Epidermal melanocyte (primary cell): ENCODE data around the gene TRAF1.
A peak's percentile ranks its signal among the peaks of the same experiment; 100 is the strongest.

Source experiments
- DNase-seq: peaks from one replicate; pipeline ENCODE4 v3.0.0; 2011; ENCODE audit warnings: low spot score; ENCODE audit not compliant: insufficient read length

Gene TRAF1

GRCh38 chr9:120924698-120925534 lies 1.7 kb downstream of the TRAF1 start:
- DNase-seq, result no peak

GRCh38 chr9:120923620-120924328 lies 2.8 kb downstream of the TRAF1 start:
- no peak for DNase-seq

GRCh38 chr9:120922404-120923195 lies 4.0 kb downstream of the TRAF1 start:
- DNase-seq, result no peak

- DNase-seq, result no peak
Measured at GRCh38 chr9:120921661-120922181, 4.9 kb downstream of the TRAF1 start.

GRCh38 chr9:120920806-120921178 lies 5.8 kb downstream of the TRAF1 start:
- no peak for DNase-seq

GRCh38 chr9:120919843-120920805 lies 6.5 kb downstream of the TRAF1 start:
- DNase-seq, result no peak

GRCh38 chr9:120918931-120919842 lies 7.4 kb downstream of the TRAF1 start:
- no peak for DNase-seq

- no peak for DNase-seq
Measured at GRCh38 chr9:120917929-120918762, 8.4 kb downstream of the TRAF1 start.

- DNase-seq, result no peak
Measured at GRCh38 chr9:120916991-120917880, 9.4 kb downstream of the TRAF1 start.

- DNase-seq, result peak; percentile 38
Measured at GRCh38 chr9:120916588-120916987, 10.0 kb downstream of the TRAF1 start.

- DNase-seq, result no peak
Measured at GRCh38 chr9:120915854-120916470, 10.6 kb downstream of the TRAF1 start.

GRCh38 chr9:120914953-120915352 lies 11.6 kb downstream of the TRAF1 start:
- DNase-seq, result no peak

- DNase-seq, result no peak
Measured at GRCh38 chr9:120914396-120914795, 12.2 kb downstream of the TRAF1 start.

GRCh38 chr9:120913647-120914264 lies 12.8 kb downstream of the TRAF1 start:
- DNase-seq, result no peak

GRCh38 chr9:120912958-120913646 lies 13.5 kb downstream of the TRAF1 start:
- no peak for DNase-seq

GRCh38 chr9:120911295-120911837 lies 15.2 kb downstream of the TRAF1 start:
- DNase-seq, result no peak
